DND-41 (cell line): ENCODE data around the gene SLC27A4.

Experiments
- CTCF ChIP-seq: IDR thresholded peaks from 2 replicates; pipeline ENCODE4 v1.5.1; 2012; ENCODE audit warnings: borderline replicate concordance, low read length, moderate library complexity, mild to moderate bottlenecking; ENCODE audit not compliant: poor library complexity, severe bottlenecking; ENCODE audit errors: extremely low read depth
- EZH2 ChIP-seq: IDR thresholded peaks from 3 replicates; pipeline ENCODE4 v1.6.1; 2012; ENCODE audit warnings: borderline replicate concordance, low read depth, mild to moderate bottlenecking, moderate library complexity, low read length, inconsistent platforms; ENCODE audit not compliant: severe bottlenecking

GRCh38 chr9:128361296-128361985, 21.1 kb downstream of the SLC27A4 start:
- TF ChIP-seq CTCF (no peak), EZH2 (no peak)
